Right lobe of liver (tissue), 6 donors: Measurements from ENCODE around the gene GNPDA1. TPM values are rescaled to one million over a fixed set of nuclear protein-coding genes. Genes with fewer than 3 reads are reported as not detected.

Experiments used
- ATAC-seq, 4 donors: fragments of 200-7000 bp; cut with Tn5 transposase; one replicate each; pipeline ENCODE4 v1.9.1; 2020; ENCODE audit warnings: mild to moderate bottlenecking in 4 of 4, moderate library complexity in 4 of 4
- DNase-seq, 3 donors: peaks; one replicate each; pipeline ENCODE4 v3.0.0-alpha.2; 2020
- H3K27ac ChIP-seq, 3 donors: fragments of 200-600 bp; one replicate each; pipeline ENCODE4 v1.8.0; 2022
- H3K27me3 ChIP-seq, 2 donors: fragments of 200-600 bp; one replicate each; pipeline ENCODE4 v1.8.0; 2022
- H3K36me3 ChIP-seq, 4 donors: fragments of 200-600 bp; sonication (generic) in 1 of 4; one replicate each; pipeline versions ENCODE4 v1.5.1 to v1.8.0; 2017 to 2022; ENCODE audit warnings: control low read depth in 1 of 4
- H3K4me1 ChIP-seq, 4 donors: fragments of 200-600 bp; sonication (generic) in 1 of 4; one replicate each; pipeline versions ENCODE4 v1.5.1 to v1.8.0; 2017 to 2022; ENCODE audit warnings: control low read depth in 1 of 4
- H3K4me3 ChIP-seq, 3 donors: fragments of 200-600 bp; one replicate each; pipeline ENCODE4 v1.8.0; 2022
- H3K9me3 ChIP-seq, 4 donors: fragments of 200-600 bp; sonication (generic) in 1 of 4; one replicate each; pipeline versions ENCODE4 v1.5.1 to v1.8.0; 2017 to 2022; ENCODE audit warnings: control low read depth in 1 of 4
- POLR2A ChIP-seq: fragments of 450-650 bp; IDR thresholded peaks from one replicate; pipeline ENCODE4 v1.6.1; 2017; ENCODE audit warnings: antibody characterized with exemption, mild to moderate bottlenecking
- WGBS: methylation state at CpG from one replicate; pipeline ENCODE4 v1.1.6; 2018; ENCODE audit warnings: low coverage, low lambda C conversion rate; ENCODE audit not compliant: insufficient coverage; ENCODE audit errors: missing lambda C conversion rate; 5-methylcytosine and 5-hydroxymethylcytosine counted together
- intact Hi-C, 2 donors: fragments of 100-400 bp; cut with DNase I; formaldehyde crosslinking; loops; one replicate each; pipeline versions ENCODE4 v1.11.2 to v1.14.1; 2022
- total RNA-seq, 6 experiments: library from RNA; depleted of rRNA in 2 of 6; stranded (reverse); fragments of >200 nt in 2 of 6; fragmentation: NEBNext Ultra II Directional in 3 of 6; extraction: Animal tissue kit (Norgen Biotek cat#: 25700) in 3 of 6; gene quantifications; one replicate each; pipeline versions ENCODE4 v1.1.0 to v1.2.4, GENCODE V29; 2016 to 2023
- TF ChIP-seq, protein P1 (sequence below), 4 donors: fragments of 200-600 bp in 3 of 4; fragments of 450-650 bp in 1 of 4; IDR thresholded peaks; one replicate each; pipeline versions ENCODE4 v1.5.1 to v1.8.0; 2016 to 2022; ENCODE audit warnings: antibody characterized with exemption in 4 of 4, mild to moderate bottlenecking in 2 of 4
- donor health status: DM: no; HTN: yes; CAD: no.
- donor health status: DM: no; HTN: no; CAD: no.
- donor health status: DM: no; HTN: no; CAD: no.
- donor health status: DM: no; HTN: yes; CAD: no.
- donor health status: DM: no; HTN: yes; CAD: no.

GNPDA1 gene
- total RNA-seq, 6 experiments from 2014 or later, result 6.3 to 22.1 (median 14.9) TPM

- Histone ChIP-seq H3K9me3 (no peaks in the 10 kb centered on the region), H3K4me3 (no peak overlapping the region), H3K4me1 (peaks cover 0 to 7% (median 2%) of the 10 kb centered on the region in 4 donors), H3K36me3 (peaks cover 0 to 43% (median 6%) of the 10 kb centered on the region in 4 donors), H3K27me3 (no peaks in the 10 kb centered on the region), H3K27ac (no peak overlapping the region)
- TF ChIP-seq, protein P1, sequence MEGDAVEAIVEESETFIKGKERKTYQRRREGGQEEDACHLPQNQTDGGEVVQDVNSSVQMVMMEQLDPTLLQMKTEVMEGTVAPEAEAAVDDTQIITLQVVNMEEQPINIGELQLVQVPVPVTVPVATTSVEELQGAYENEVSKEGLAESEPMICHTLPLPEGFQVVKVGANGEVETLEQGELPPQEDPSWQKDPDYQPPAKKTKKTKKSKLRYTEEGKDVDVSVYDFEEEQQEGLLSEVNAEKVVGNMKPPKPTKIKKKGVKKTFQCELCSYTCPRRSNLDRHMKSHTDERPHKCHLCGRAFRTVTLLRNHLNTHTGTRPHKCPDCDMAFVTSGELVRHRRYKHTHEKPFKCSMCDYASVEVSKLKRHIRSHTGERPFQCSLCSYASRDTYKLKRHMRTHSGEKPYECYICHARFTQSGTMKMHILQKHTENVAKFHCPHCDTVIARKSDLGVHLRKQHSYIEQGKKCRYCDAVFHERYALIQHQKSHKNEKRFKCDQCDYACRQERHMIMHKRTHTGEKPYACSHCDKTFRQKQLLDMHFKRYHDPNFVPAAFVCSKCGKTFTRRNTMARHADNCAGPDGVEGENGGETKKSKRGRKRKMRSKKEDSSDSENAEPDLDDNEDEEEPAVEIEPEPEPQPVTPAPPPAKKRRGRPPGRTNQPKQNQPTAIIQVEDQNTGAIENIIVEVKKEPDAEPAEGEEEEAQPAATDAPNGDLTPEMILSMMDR (IDR thresholded peaks at IDR 0.05), result peak; percentile 84 to 93 (median 86)
- no peak for TF ChIP-seq POLR2A
- ATAC-seq, result peak; percentile 81 to 85 (median 82)
- DNase-seq, result peak in 2 of 3 donors; percentile 50 to 76
- intact Hi-C loops, result loop anchor here (5.0 to 10.0 kb wide), 2 partner anchors 150 to 152 kb away; no protein-coding TSS in a partner anchor
- WGBS, result 4% methylated on average over 2 of the region's 2 CpGs
Measured at GRCh38 chr5:141992349-141992963, 20.4 kb downstream of the GNPDA1 start.

GRCh38 chr5:141989720-141990119 is 23.1 kb downstream of the GNPDA1 start:
- TF ChIP-seq, protein P1 (IDR thresholded peaks at IDR 0.05), result no peak
- no peak for TF ChIP-seq POLR2A
- Histone ChIP-seq H3K4me1 (peaks cover 0 to 12% (median 2%) of the 10 kb centered on the region in 4 donors), H3K27me3 (no peaks in the 10 kb centered on the region), H3K36me3 (peaks cover 0 to 67% (median 13%) of the 10 kb centered on the region in 4 donors), H3K27ac (no peak overlapping the region), H3K4me3 (no peak overlapping the region), H3K9me3 (no peaks in the 10 kb centered on the region)
- intact Hi-C loops, result loop anchor here (5.0 to 10.0 kb wide), 2 partner anchors 153 to 155 kb away; no protein-coding TSS in a partner anchor
- WGBS, result 40% methylated on average over 1 of the region's 1 CpG
- DNase-seq, result no peak
- no peak for ATAC-seq

- no peaks in the 10 kb centered on the region for H3K9me3 ChIP-seq
- no peaks in the 10 kb centered on the region for H3K27me3 ChIP-seq
- intact Hi-C loops, result no loop called here
- TF ChIP-seq, protein P1 (IDR thresholded peaks at IDR 0.05), result no peak
- TF ChIP-seq POLR2A, result no peak
- ATAC-seq (peak; percentile 44 to 79 (median 74)), DNase-seq (no peak)
- H3K4me3 ChIP-seq, result no peak overlapping the region
- peak overlapping the region in 1 of 3 donors; percentile 43 for H3K27ac ChIP-seq
- peaks cover 0 to 76% (median 23%) of the 10 kb centered on the region in 4 donors for H3K36me3 ChIP-seq
- peaks cover 0 to 30% (median 8%) of the 10 kb centered on the region in 4 donors for H3K4me1 ChIP-seq
Measured at GRCh38 chr5:141986072-141986471, 26.8 kb downstream of the GNPDA1 start.

- no peak for TF ChIP-seq POLR2A
- TF ChIP-seq, protein P1 (IDR thresholded peaks at IDR 0.05), result no peak
- no peak overlapping the region for H3K4me3 ChIP-seq
- peak; percentile 64 to 84 (median 72) for ATAC-seq
- H3K27ac ChIP-seq, result peak overlapping the region in 2 of 3 donors; percentile 9 to 79
- intact Hi-C loops, result no loop called here
- no peaks in the 10 kb centered on the region for H3K27me3 ChIP-seq
- peaks cover 0 to 82% (median 31%) of the 10 kb centered on the region in 4 donors for H3K36me3 ChIP-seq
- DNase-seq, result no peak
- peaks cover 0 to 43% (median 11%) of the 10 kb centered on the region in 4 donors for H3K4me1 ChIP-seq
- 11% methylated on average over 2 of the region's 2 CpGs for WGBS
- no peaks in the 10 kb centered on the region for H3K9me3 ChIP-seq
Measured at GRCh38 chr5:141982626-141983025, 30.2 kb downstream of the GNPDA1 start.
